Natural killer cell (primary cell): ENCODE results near the gene CCIN. TPM values are rescaled to one million over a fixed set of nuclear protein-coding genes. Genes with fewer than 3 reads are reported as not detected.
"Not testable (repeated sequence)": the region's sequence is repeated elsewhere in the genome, so short reads cannot be mapped to it uniquely, and the experiment has no call there.

Source experiments
- ATAC-seq, 3 donors: fragments of 150-1000 bp in 2 of 3; fragments of 200-7000 bp in 1 of 3; cut with Tn5 transposase; 1 replicate in 1 of 3; 2 replicates in 2 of 3; pipeline ENCODE4 v1.10.0; 2021; ENCODE audit warnings: mild to moderate bottlenecking in 2 of 3, moderate library complexity in 2 of 3
- DNase-seq, 2 donors: peaks; one replicate each; pipeline versions ENCODE4 v3.0.0 to v3.0.0-alpha.2; 2013 to 2021; ENCODE audit warnings: mixed read lengths in 1 of 2
- H3K27ac ChIP-seq: one replicate; pipeline ENCODE4 v1.5.1; 2013; ENCODE audit warnings: mild to moderate bottlenecking, low read length
- H3K27me3 ChIP-seq: one replicate; pipeline ENCODE4 v1.6.1; 2013; ENCODE audit warnings: low read length; ENCODE audit not compliant: control insufficient read depth, insufficient read depth
- H3K36me3 ChIP-seq: one replicate; pipeline ENCODE4 v1.6.1; 2013; ENCODE audit warnings: low read length; ENCODE audit not compliant: control insufficient read depth, insufficient read depth
- H3K4me1 ChIP-seq: one replicate; pipeline ENCODE4 v1.6.1; 2013; ENCODE audit warnings: low read length; ENCODE audit not compliant: control insufficient read depth, insufficient read depth
- H3K4me3 ChIP-seq: one replicate; pipeline ENCODE4 v1.5.1; 2013; ENCODE audit warnings: low read length
- H3K9me3 ChIP-seq: one replicate; pipeline ENCODE4 v1.6.1; 2013; ENCODE audit warnings: low read length; ENCODE audit not compliant: control insufficient read depth, insufficient read depth
- H3K27ac Mint-ChIP-seq, 2 donors: one replicate each; pipeline ENCODE4 v1.8.0; 2022; ENCODE audit warnings: mild to moderate bottlenecking in 2 of 2, mixed read lengths in 2 of 2, moderate library complexity in 1 of 2
- H3K27me3 Mint-ChIP-seq, 2 donors: one replicate each; pipeline ENCODE4 v1.8.0; 2022; ENCODE audit warnings: low read depth in 2 of 2, mixed read lengths in 2 of 2
- H3K36me3 Mint-ChIP-seq: one replicate; pipeline ENCODE4 v1.8.0; 2022; ENCODE audit warnings: mixed read lengths
- H3K4me1 Mint-ChIP-seq, 2 donors: one replicate each; pipeline ENCODE4 v1.8.0; 2022; ENCODE audit warnings: mixed read lengths in 2 of 2
- H3K4me3 Mint-ChIP-seq: one replicate; pipeline ENCODE4 v1.8.0; 2022; ENCODE audit warnings: mild to moderate bottlenecking, moderate library complexity, mixed read lengths
- H3K9me3 Mint-ChIP-seq, 2 donors: one replicate each; pipeline ENCODE4 v1.8.0; 2022; ENCODE audit warnings: mixed read lengths in 2 of 2
- WGBS: methylation state at CpG from one replicate; pipeline ENCODE4 v1.1.7; 2013; ENCODE audit warnings: missing lambda C conversion rate; ENCODE audit not compliant: insufficient coverage; 5-methylcytosine and 5-hydroxymethylcytosine counted together
- intact Hi-C: fragments of 100-400 bp; cut with micrococcal nuclease; formaldehyde crosslinking; loops from one replicate; pipeline ENCODE4 v1.14.2; 2022
- total RNA-seq, 4 donors: library from RNA; stranded (reverse); fragments of 120-200 nt in 1 of 4; gene quantifications; one replicate each; pipeline versions ENCODE4 v1.2.3 to v1.2.4, GENCODE V29; 2013 to 2022
- TF ChIP-seq, protein P1 (sequence below): fragments of 200-600 bp; IDR thresholded peaks from one replicate; pipeline ENCODE4 v1.8.0; 2022; ENCODE audit warnings: antibody characterized with exemption

The CCIN gene
- total RNA-seq, 3 donors from 2014 or later (not counting 1 experiment from before 2014, with no cell fraction given): 2.0 to 2.8 (median 2.0) TPM

DNA sequence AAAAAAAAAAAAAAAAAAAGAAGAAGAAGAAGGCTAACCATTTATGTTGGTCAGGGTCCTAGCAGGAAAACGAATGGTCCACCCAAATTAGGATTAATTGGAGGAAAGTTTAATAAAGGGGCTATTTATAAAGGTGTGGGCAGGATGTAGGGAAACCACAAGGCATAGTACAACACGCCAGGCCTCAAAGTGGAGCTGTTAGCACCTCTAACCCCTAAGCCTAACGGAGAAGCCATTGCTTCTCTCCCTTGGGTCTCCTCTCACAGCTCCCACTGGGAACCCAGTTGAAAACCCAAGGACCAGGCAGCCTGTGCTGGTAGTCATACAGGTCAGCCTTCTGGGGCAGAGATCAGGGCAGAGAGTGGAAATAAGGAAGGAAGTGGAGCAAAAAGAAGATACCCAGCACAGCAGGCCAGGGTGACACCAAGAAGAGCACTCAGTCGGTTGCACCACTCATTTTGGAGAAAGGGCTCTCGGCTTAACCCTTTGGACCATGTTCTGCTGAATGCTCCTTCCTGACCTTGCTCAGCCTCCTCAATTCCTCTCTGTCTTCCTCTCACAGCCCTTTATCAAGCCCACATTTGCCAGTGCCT is 41.4 kb upstream of the CCIN start:
- Mint-ChIP-seq H3K4me1 (peaks cover 16 to 25% of the 10 kb centered on the region in 2 donors), H3K27ac (peak overlapping the region in 1 of 2 donors; percentile 62), H3K4me3 (peak overlapping the region; percentile 47), H3K27me3 (no peaks in the 10 kb centered on the region), H3K9me3 (no peaks in the 10 kb centered on the region), H3K36me3 (no peaks in the 10 kb centered on the region)
- H3K4me1 ChIP-seq: peaks cover 17% of the 10 kb centered on the region
- no peak overlapping the region for H3K27ac ChIP-seq
- no peak overlapping the region for H3K4me3 ChIP-seq
- intact Hi-C loops: no loop called here
- H3K9me3 ChIP-seq: no peaks in the 10 kb centered on the region
- no peaks in the 10 kb centered on the region for H3K36me3 ChIP-seq
- DNase-seq (peak in 1 of 2 donors; percentile 49), ATAC-seq (peak; percentile 81 to 92 (median 83))
- TF ChIP-seq, protein P1, sequence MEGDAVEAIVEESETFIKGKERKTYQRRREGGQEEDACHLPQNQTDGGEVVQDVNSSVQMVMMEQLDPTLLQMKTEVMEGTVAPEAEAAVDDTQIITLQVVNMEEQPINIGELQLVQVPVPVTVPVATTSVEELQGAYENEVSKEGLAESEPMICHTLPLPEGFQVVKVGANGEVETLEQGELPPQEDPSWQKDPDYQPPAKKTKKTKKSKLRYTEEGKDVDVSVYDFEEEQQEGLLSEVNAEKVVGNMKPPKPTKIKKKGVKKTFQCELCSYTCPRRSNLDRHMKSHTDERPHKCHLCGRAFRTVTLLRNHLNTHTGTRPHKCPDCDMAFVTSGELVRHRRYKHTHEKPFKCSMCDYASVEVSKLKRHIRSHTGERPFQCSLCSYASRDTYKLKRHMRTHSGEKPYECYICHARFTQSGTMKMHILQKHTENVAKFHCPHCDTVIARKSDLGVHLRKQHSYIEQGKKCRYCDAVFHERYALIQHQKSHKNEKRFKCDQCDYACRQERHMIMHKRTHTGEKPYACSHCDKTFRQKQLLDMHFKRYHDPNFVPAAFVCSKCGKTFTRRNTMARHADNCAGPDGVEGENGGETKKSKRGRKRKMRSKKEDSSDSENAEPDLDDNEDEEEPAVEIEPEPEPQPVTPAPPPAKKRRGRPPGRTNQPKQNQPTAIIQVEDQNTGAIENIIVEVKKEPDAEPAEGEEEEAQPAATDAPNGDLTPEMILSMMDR: no peak
- H3K27me3 ChIP-seq: no peaks in the 10 kb centered on the region
- 13% methylated on average over 5 of the region's 5 CpGs for WGBS

DNA sequence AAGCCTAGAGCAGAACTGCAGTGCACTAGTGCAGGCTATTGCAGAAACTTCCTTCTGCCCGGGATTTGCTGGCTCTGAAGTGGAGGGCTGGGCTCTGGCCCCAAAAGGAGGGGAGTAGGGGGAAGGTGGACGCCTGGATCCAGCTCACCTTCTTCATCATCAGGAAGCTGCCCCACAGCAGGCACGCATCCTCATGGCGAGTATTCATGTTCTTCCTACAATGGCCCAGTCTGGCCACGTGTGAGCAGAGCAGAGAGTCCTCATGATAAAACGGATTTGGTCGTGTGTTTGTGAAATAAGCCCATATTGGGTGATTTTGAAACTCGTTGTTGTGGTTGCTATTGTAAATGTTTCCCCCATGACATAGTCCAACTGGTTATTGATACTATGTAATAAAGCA is 40.8 kb upstream of the CCIN start:
- no peak for DNase-seq
- no peak for ATAC-seq
- Histone ChIP-seq H3K36me3 (no peaks in the 10 kb centered on the region), H3K4me3 (no peak overlapping the region), H3K27me3 (no peaks in the 10 kb centered on the region), H3K4me1 (peaks cover 17% of the 10 kb centered on the region), H3K9me3 (no peaks in the 10 kb centered on the region), H3K27ac (no peak overlapping the region)
- peak overlapping the region in 1 of 2 donors; percentile 62 for H3K27ac Mint-ChIP-seq
- H3K27me3 Mint-ChIP-seq: no peaks in the 10 kb centered on the region
- H3K9me3 Mint-ChIP-seq: no peaks in the 10 kb centered on the region
- intact Hi-C loops: no loop called here
- 84% methylated on average over 7 of the region's 8 CpGs for WGBS
- peaks cover 16 to 25% of the 10 kb centered on the region in 2 donors for H3K4me1 Mint-ChIP-seq
- TF ChIP-seq, protein P1: no peak
- H3K4me3 Mint-ChIP-seq: no peak overlapping the region
- no peaks in the 10 kb centered on the region for H3K36me3 Mint-ChIP-seq

GRCh38 chr9:36129139-36129538 is 40.0 kb upstream of the CCIN start:
- Mint-ChIP-seq H3K4me3 (peak overlapping the region; percentile 25), H3K9me3 (no peaks in the 10 kb centered on the region), H3K27me3 (no peaks in the 10 kb centered on the region), H3K27ac (no peak overlapping the region), H3K36me3 (no peaks in the 10 kb centered on the region), H3K4me1 (peaks cover 16 to 25% of the 10 kb centered on the region in 2 donors)
- H3K4me3 ChIP-seq: no peak overlapping the region
- no peak for ATAC-seq
- 97% methylated on average over 12 of the region's 12 CpGs for whole genome bisulfite sequencing
- no peak for DNase-seq
- no peaks in the 10 kb centered on the region for H3K27me3 ChIP-seq
- TF ChIP-seq, protein P1: no peak
- H3K9me3 ChIP-seq: no peaks in the 10 kb centered on the region
- peaks cover 17% of the 10 kb centered on the region for H3K4me1 ChIP-seq
- H3K27ac ChIP-seq: no peak overlapping the region
- no peaks in the 10 kb centered on the region for H3K36me3 ChIP-seq
- intact Hi-C loops: no loop called here

DNA sequence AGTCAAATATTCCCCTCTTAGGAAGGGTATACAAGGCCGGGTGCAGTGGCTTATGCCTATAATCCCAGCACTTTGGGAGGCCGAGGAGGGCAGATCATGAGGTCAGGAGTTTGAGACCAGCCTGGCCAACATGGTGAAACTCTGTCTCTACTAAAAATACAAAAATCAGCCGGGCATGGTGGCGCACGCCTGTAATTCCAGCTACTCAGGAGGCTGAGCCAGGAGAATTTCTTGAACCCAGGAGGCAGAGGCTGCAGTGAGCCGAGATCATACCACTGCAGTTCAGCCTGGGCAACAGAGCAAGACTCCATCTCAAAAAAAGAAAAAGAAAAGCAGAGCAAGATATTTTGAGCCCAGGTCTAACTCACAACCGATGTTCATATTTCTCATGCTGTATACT is 37.5 kb upstream of the CCIN start:
- DNase-seq, H3K36me3 ChIP-seq, H3K9me3 ChIP-seq, intact Hi-C loops, H3K9me3 Mint-ChIP-seq, H3K36me3 Mint-ChIP-seq, H3K4me3 Mint-ChIP-seq, H3K27ac Mint-ChIP-seq, H3K27ac ChIP-seq, H3K4me3 ChIP-seq, H3K27me3 ChIP-seq, H3K27me3 Mint-ChIP-seq, ATAC-seq: not testable (repeated sequence)
- 96% methylated on average over 7 of the region's 7 CpGs for WGBS
- H3K4me1 ChIP-seq: peaks cover 29% of the 10 kb centered on the region
- peaks cover 16 to 26% of the 10 kb centered on the region in 2 donors for H3K4me1 Mint-ChIP-seq
